Upper lobe of left lung (tissue), 6 donors: ENCODE results near the gene IL21. TPM values are rescaled to one million over a fixed set of nuclear protein-coding genes. Genes with fewer than 3 reads are reported as not detected.

Experiments used
- ATAC-seq, 2 donors: fragments of 200-7000 bp; cut with Tn5 transposase; one replicate each; pipeline ENCODE4 v1.9.1; 2022; ENCODE audit warnings: mild to moderate bottlenecking in 2 of 2, moderate library complexity in 2 of 2; ENCODE audit not compliant: low FRiP score in 2 of 2
- DNase-seq, 2 donors: peaks; one replicate each; pipeline ENCODE4 v3.0.0-alpha.2; 2019 to 2020
- H3K27ac ChIP-seq, 4 donors: fragments of 200-600 bp; sonication (generic); one replicate each; pipeline ENCODE4 v1.5.1; 2016 to 2019
- H3K27me3 ChIP-seq, 4 donors: fragments of 200-600 bp; sonication (generic); one replicate each; pipeline ENCODE4 v1.5.1; 2017 to 2019
- H3K36me3 ChIP-seq, 4 donors: fragments of 200-600 bp; sonication (generic); one replicate each; pipeline ENCODE4 v1.5.1; 2016 to 2019
- H3K4me1 ChIP-seq, 4 donors: fragments of 200-600 bp; sonication (generic); one replicate each; pipeline ENCODE4 v1.5.1; 2018 to 2019
- H3K4me3 ChIP-seq, 4 donors: fragments of 200-600 bp; sonication (generic); one replicate each; pipeline ENCODE4 v1.5.1; 2017 to 2019; ENCODE audit warnings: mild to moderate bottlenecking in 2 of 4, moderate library complexity in 1 of 4
- H3K9me3 ChIP-seq, 4 donors: fragments of 200-600 bp; sonication (generic); one replicate each; pipeline ENCODE4 v1.5.1; 2018 to 2019
- CTCF ChIP-seq, 6 experiments: fragments of 450-650 bp in 4 of 6; fragments of 200-600 bp in 2 of 6; sonication (generic) in 2 of 6; IDR thresholded peaks; one replicate each; pipeline ENCODE4 v1.5.1; 2016 to 2019; ENCODE audit warnings: antibody characterized with exemption in 6 of 6
- EP300 ChIP-seq, 4 donors: sonication (generic); formaldehyde crosslinking; IDR thresholded peaks; one replicate each; pipeline ENCODE4 v1.5.1; 2017; ENCODE audit warnings: antibody characterized with exemption in 4 of 4, control low read depth in 2 of 4
- POLR2A ChIP-seq, 4 donors: fragments of 450-650 bp; IDR thresholded peaks; one replicate each; pipeline ENCODE4 v1.5.1; 2016 to 2017; ENCODE audit warnings: antibody characterized with exemption in 4 of 4, mild to moderate bottlenecking in 2 of 4
- POLR2AphosphoS5 ChIP-seq, 2 donors: sonication (generic); formaldehyde crosslinking; IDR thresholded peaks; one replicate each; pipeline ENCODE4 v1.5.1; 2017; ENCODE audit warnings: antibody characterized with exemption in 2 of 2
- WGBS, 2 donors: methylation state at CpG; one replicate each; pipeline ENCODE4 v1.1.5; 2017 to 2018; 5-methylcytosine and 5-hydroxymethylcytosine counted together
- total RNA-seq, 6 donors: library from RNA; depleted of rRNA in 4 of 6; stranded (reverse); fragments of >200 nt in 4 of 6; gene quantifications; one replicate each; pipeline versions ENCODE4 v1.1.0 to v1.2.1, GENCODE V29; 2016 to 2021
- donor health status: DM: no; HTN: no; CAD: no; lungs with moderate emphysema.
- donor health status: DM: no; HTN: yes; CAD: no; lungs with severe emphysema.

Gene IL21
- total RNA-seq, 6 donors from 2014 or later = not detected

DNA sequence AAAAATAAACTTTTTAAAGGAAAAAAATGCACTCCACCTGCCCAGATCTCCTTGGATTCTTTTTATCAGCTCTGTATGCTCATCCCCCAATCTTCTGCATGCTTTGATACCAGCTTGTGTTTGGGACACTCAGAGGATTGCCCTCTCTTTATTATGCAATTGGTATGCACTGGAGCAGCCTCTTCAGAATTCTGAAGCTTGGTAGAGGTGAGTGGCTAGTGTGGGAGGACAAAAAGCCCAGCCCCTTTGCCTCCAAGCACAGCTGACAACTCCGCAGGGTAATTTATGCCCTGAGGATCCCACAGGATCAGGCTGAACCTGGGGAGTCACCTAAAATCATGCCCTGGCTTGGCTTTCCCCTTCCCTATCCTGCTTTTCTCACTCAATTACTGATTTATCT lies 16.7 kb downstream of the IL21 start:
- H3K36me3 ChIP-seq = no peaks in the 10 kb centered on the region
- ATAC-seq (peak; percentile 17 to 56), DNase-seq (peak in 1 of 2 donors; percentile 27)
- H3K27ac ChIP-seq = no peak overlapping the region
- H3K27me3 ChIP-seq = no peaks in the 10 kb centered on the region
- peaks cover 0 to 7% (median 5%) of the 10 kb centered on the region in 4 donors for H3K4me1 ChIP-seq
- TF ChIP-seq EP300 (IDR thresholded peaks at IDR 0.05) (no peak), CTCF (IDR thresholded peaks at IDR 0.05) (no peak), POLR2AphosphoS5 (IDR thresholded peaks at IDR 0.05) (no peak), POLR2A (IDR thresholded peaks at IDR 0.05) (no peak)
- WGBS, 2 donors = 69 to 89% methylated on average over 1 of the region's 1 CpG
- H3K4me3 ChIP-seq = no peak overlapping the region
- H3K9me3 ChIP-seq = no peaks in the 10 kb centered on the region

- Histone ChIP-seq H3K9me3 (no peaks in the 10 kb centered on the region), H3K27ac (no peak overlapping the region), H3K36me3 (no peaks in the 10 kb centered on the region), H3K4me3 (no peak overlapping the region), H3K4me1 (peaks cover 0 to 7% (median 5%) of the 10 kb centered on the region in 4 donors), H3K27me3 (no peaks in the 10 kb centered on the region)
- no peak for TF ChIP-seq CTCF (IDR thresholded peaks at IDR 0.05)
- TF ChIP-seq POLR2A (IDR thresholded peaks at IDR 0.05) = no peak
- TF ChIP-seq POLR2AphosphoS5 (IDR thresholded peaks at IDR 0.05) = no peak
- TF ChIP-seq EP300 (IDR thresholded peaks at IDR 0.05) = no peak
- WGBS, 2 donors = 60 to 66% methylated on average over 8 of the region's 8 CpGs
- no peak for DNase-seq
- no peak for ATAC-seq
These were observed 17.7 kb downstream of the IL21 start for GRCh38 chr4:122603156-122603574.

DNA sequence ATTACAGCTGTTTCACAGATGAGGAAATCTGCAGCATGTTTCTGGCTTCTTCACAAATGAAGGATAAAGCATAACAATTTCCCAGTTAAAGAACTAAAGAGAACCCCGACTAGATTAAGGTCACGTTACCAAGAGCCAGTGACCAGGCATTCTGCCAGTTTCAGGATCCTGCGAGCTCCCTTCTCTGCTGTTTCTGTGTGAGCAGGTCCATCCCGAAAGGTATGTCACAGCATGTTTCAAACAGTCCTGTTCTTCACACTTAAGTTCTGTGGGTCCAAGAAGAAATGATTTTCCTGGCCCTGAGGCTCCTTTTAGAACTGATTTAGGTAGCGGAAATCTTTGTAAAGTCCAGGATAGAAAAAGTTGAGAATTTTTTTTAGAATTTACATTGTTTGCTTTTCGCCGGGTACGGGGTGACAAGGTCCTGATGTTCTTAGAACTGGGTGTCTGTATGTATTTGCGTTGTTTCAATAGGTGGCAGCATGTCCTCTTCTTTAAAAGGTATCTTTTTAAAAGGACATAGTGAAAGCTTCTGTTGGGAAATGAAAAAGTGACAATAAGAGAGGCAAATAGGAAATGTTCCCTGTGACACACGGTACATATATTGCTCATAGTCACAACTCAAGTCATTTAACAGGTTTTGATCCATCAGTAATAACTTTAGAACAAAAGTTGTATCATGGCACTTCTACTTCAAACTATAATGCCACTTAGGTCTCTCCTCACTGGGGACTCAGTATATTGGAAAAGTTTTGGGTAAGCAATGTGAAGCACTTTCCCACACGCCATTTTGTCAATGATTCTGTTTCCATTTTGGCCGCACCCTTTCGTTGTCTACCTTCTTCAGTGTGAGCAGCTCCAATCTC lies 18.4 kb downstream of the IL21 start:
- H3K27me3 ChIP-seq = no peaks in the 10 kb centered on the region
- H3K4me3 ChIP-seq = no peak overlapping the region
- H3K36me3 ChIP-seq = no peaks in the 10 kb centered on the region
- DNase-seq = no peak
- peaks cover 0 to 7% (median 5%) of the 10 kb centered on the region in 4 donors for H3K4me1 ChIP-seq
- no peak for TF ChIP-seq POLR2A (IDR thresholded peaks at IDR 0.05)
- no peak for TF ChIP-seq POLR2AphosphoS5 (IDR thresholded peaks at IDR 0.05)
- TF ChIP-seq CTCF (IDR thresholded peaks at IDR 0.05) = peak in 4 of 6 experiments; percentile 21 to 46 (median 24)
- 33 to 36% methylated on average over 12 to 13 of the region's 13 CpGs for WGBS, 2 donors
- no peak overlapping the region for H3K27ac ChIP-seq
- no peaks in the 10 kb centered on the region for H3K9me3 ChIP-seq
- ATAC-seq = no peak

DNA sequence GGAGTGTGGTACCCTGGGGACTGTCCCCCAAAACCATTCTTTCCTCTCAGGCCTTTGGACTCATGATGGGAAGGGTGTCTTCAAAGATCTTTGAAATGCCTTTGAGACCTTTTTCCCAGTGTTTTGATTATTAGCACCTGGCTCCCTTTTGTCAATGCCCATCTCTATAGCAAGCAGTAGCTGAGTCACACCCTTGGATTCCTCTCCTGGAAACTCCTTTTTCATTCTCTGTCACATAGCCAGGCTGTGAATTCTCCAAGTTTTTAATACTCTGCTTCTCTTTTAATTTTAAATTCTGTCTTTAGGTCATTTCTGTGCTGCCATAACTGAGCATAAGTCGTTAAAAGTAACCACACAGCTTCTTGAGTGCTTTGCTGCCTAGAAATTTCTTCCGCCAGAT lies 29.7 kb downstream of the IL21 start:
- Histone ChIP-seq H3K4me1 (no peaks in the 10 kb centered on the region), H3K27me3 (no peaks in the 10 kb centered on the region), H3K27ac (no peak overlapping the region), H3K9me3 (no peaks in the 10 kb centered on the region), H3K36me3 (no peaks in the 10 kb centered on the region), H3K4me3 (no peak overlapping the region)
- DNase-seq (no peak), ATAC-seq (no peak)
- TF ChIP-seq CTCF (IDR thresholded peaks at IDR 0.05) (no peak), EP300 (IDR thresholded peaks at IDR 0.05) (no peak), POLR2AphosphoS5 (IDR thresholded peaks at IDR 0.05) (no peak), POLR2A (IDR thresholded peaks at IDR 0.05) (no peak)
- WGBS, 2 donors = 80 to 90% methylated on average over 2 of the region's 2 CpGs
